Choroid plexus epithelial cell (primary cell): ENCODE measurements around the gene SMPD1.

Experiments
- DNase-seq: peaks from one replicate; pipeline ENCODE4 v3.0.0-alpha.2; 2010; ENCODE audit warnings: low read depth
- H3K4me3 ChIP-seq: 2 replicates; pipeline ENCODE4 v1.5.1; 2011; ENCODE audit warnings: low read depth, mild to moderate bottlenecking, control low read depth, low read length, moderate library complexity
- TF ChIP-seq, protein P1 (sequence below): conservative IDR thresholded peaks from 2 replicates; pipeline ENCODE4 v1.5.1; 2011; ENCODE audit warnings: low read depth, mild to moderate bottlenecking, control low read depth, inconsistent platforms, low read length, moderate library complexity

The SMPD1 gene

DNA sequence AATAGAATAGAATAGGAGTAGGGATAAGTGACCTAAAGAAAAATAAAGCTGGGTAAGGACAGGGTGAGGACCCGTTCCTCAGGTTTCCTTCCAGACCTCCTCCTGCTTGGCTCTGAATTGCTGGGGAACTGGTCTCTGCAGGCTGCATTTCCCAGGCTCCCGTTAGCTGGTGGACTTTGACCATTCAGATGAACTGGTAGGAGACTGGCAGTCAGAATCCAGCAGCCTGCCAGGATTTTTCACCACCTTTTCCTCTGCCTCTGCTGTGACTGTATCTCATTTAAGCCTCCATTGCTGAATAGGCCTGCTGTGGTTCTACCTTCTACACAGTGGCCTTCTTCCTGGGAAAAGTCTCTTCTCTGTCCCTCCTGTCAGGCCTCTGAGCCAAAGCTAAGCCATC, 24.6 kb upstream of the SMPD1 start:
- DNase-seq, result no peak
- TF ChIP-seq, protein P1, sequence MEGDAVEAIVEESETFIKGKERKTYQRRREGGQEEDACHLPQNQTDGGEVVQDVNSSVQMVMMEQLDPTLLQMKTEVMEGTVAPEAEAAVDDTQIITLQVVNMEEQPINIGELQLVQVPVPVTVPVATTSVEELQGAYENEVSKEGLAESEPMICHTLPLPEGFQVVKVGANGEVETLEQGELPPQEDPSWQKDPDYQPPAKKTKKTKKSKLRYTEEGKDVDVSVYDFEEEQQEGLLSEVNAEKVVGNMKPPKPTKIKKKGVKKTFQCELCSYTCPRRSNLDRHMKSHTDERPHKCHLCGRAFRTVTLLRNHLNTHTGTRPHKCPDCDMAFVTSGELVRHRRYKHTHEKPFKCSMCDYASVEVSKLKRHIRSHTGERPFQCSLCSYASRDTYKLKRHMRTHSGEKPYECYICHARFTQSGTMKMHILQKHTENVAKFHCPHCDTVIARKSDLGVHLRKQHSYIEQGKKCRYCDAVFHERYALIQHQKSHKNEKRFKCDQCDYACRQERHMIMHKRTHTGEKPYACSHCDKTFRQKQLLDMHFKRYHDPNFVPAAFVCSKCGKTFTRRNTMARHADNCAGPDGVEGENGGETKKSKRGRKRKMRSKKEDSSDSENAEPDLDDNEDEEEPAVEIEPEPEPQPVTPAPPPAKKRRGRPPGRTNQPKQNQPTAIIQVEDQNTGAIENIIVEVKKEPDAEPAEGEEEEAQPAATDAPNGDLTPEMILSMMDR, result no peak
- H3K4me3 ChIP-seq, result no peak overlapping the region

GRCh38 chr11:6371825-6372224, 18.4 kb upstream of the SMPD1 start:
- TF ChIP-seq, protein P1, result no peak
- no peak overlapping the region for H3K4me3 ChIP-seq
- DNase-seq, result no peak

DNA sequence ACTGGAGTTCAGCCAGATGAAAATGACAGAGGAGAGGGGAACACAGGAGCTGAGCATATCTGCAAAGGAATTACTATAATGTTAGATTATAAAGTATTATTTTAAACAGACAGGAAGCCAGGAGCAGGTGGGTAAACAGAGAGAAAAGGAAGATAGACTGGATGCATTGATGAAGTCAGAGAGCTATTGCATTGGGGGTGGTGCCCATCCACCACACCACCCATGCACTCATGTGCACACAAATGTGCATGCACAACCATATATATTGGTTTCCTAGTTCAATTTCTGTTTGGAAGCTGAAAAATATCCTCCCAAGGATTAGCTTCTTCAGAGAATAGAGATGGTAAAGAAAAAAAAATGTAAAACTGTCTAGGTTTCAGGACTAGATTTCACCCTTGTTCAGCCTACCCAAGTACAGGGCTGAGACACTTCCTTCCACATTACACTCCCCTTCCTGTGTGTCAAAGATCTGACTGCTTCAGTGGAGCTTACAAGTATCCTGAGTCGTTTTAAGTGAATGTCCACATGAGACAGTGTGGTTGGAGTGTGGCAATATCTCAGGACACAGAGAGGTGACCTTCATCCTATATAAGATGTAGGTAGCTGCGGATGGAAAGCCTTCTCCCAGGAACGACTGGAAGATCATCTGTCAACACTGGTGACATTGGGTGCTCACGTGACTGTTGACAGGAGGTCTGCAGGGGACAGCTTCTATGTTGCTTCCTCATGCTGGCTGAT, 12.2 kb upstream of the SMPD1 start:
- TF ChIP-seq, protein P1, result no peak
- H3K4me3 ChIP-seq, result no peak overlapping the region
- no peak for DNase-seq

GRCh38 chr11:6378640-6378989, 11.7 kb upstream of the SMPD1 start:
- DNase-seq, result no peak
- TF ChIP-seq, protein P1, result no peak
- H3K4me3 ChIP-seq, result no peak overlapping the region

GRCh38 chr11:6385046-6385777, 5.1 kb upstream of the SMPD1 start:
- TF ChIP-seq, protein P1, result no peak
- no peak for DNase-seq
- no peak overlapping the region for H3K4me3 ChIP-seq

DNA sequence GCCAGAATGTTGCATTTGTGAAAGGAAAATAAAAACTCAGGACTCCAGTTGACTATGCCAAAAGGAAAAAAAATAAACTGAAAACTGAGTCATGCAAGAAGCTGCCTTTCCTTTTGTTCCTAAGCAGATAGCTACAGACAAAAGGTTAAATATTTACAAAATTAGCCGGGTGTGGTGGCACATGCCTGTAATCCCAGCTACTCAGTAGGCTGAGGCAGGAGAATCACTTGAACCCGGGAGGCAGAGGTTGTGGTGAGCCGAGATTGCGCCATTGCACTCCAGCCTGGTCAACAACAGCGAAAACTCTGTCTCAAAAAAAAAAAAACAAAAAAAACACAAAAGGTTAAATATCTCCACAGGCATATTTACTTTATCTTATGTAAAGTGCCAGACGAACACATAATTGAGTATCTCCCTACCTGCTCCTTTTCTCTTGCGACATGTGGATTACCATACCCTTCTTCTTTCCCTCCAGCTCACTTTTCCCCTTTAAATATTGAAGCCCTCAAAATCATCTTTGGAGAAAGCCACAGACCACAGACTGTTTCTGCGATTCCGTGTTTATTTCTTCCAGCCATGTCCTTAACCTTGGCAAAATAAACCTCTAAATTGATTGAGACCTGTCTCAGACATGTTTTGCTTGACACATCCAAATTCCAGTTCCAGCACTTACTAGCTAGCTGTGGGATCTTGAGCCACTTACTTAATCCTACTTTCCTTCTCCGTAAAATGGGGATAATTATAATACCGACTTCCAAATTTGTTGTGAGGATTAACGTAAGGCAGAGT, 2.3 kb upstream of the SMPD1 start:
- no peak overlapping the region for H3K4me3 ChIP-seq
- TF ChIP-seq, protein P1, result no peak
- peak; percentile 60 for DNase-seq
